Measurements from ENCODE around the gene SAMD14. TPM values are rescaled to one million over a fixed set of nuclear protein-coding genes. Genes with fewer than 3 reads are reported as not detected.

SAMD14 gene
- total RNA-seq, 1 experiment from 2014 or later = 5.9 TPM

- Mint-ChIP-seq H3K36me3 (peaks cover 31% of the 10 kb centered on the region), H3K4me3 (no peak overlapping the region), H3K27me3 (ENCODE audit: low read depth) (no peaks in the 10 kb centered on the region), H3K27ac (no peak overlapping the region), H3K9me3 (no peaks in the 10 kb centered on the region), H3K4me1 (peaks cover 11% of the 10 kb centered on the region)
- TF ChIP-seq ZNF416 (CRISPR knock-in tag; IDR thresholded peaks at IDR 0.05) (no peak), NFATC4 (CRISPR knock-in tag; IDR thresholded peaks at IDR 0.05) (no peak), FOXK1 (CRISPR knock-in tag; IDR thresholded peaks at IDR 0.05) (no peak), ZMAT4 (CRISPR knock-in tag; IDR thresholded peaks at IDR 0.05) (no peak), E2F4 (CRISPR knock-in tag; IDR thresholded peaks at IDR 0.05; ENCODE audit: borderline replicate concordance, low read depth) (no peak), E2F1 (CRISPR knock-in tag; IDR thresholded peaks at IDR 0.05) (no peak)
- ATAC-seq (no peak), DNase-seq (ENCODE audit: low spot score) (no peak)
- POLR2A ChIA-PET = no interaction called here
- CTCF ChIA-PET = interaction anchor here (0.5 to 5.0 kb wide), 53 partner anchors 8 to 317 kb away, joined by 3 to 67 read pairs (median 4); partner anchors contain the start of genes DLX3, ITGA3, LRRC59 and SGCA
These were observed 49.9 kb downstream of the SAMD14 start for GRCh38 chr17:50080096-50080480.

GRCh38 chr17:50079334-50080095 is 50.4 kb downstream of the SAMD14 start:
- peaks cover 31% of the 10 kb centered on the region for H3K36me3 Mint-ChIP-seq
- ATAC-seq (peak; percentile 83), DNase-seq (ENCODE audit: low spot score) (peak; percentile 86)
- no peak overlapping the region for H3K27ac Mint-ChIP-seq
- ChIA-PET CTCF (interaction anchor here (0.5 to 5.0 kb wide), 55 partner anchors 8 to 318 kb away, joined by 3 to 67 read pairs (median 4); partner anchors contain the start of genes DLX3, ITGA3, LRRC59 and SGCA), POLR2A (no interaction called here)
- H3K4me1 Mint-ChIP-seq = peaks cover 11% of the 10 kb centered on the region
- no peaks in the 10 kb centered on the region for H3K9me3 Mint-ChIP-seq
- H3K4me3 Mint-ChIP-seq = no peak overlapping the region
- TF ChIP-seq CTCF (IDR thresholded peaks at IDR 0.05) (peak; percentile 53; the same call in 1 of the 2 replicates), HMGXB4 (CRISPR knock-in tag; IDR thresholded peaks at IDR 0.05) (peak; percentile 94), ZNF138 (CRISPR knock-in tag; conservative IDR thresholded peaks at IDR 0.05) (no peak), E2F4 (CRISPR knock-in tag; IDR thresholded peaks at IDR 0.05; ENCODE audit: borderline replicate concordance, low read depth) (no peak), SP1 (CRISPR knock-in tag; conservative IDR thresholded peaks at IDR 0.05) (0 out of 2 replicates have a peak, but pooled peaks have one; percentile 47)
- no peaks in the 10 kb centered on the region for H3K27me3 Mint-ChIP-seq (ENCODE audit: low read depth)

- CTCF ChIA-PET = interaction anchor here (1.1 to 5.0 kb wide), 6 partner anchors 9 to 128 kb away, joined by 3 to 67 read pairs (median 9); partner anchors contain the start of gene ITGA3
- POLR2A ChIA-PET = no interaction called here
These were observed 51.5 kb downstream of the SAMD14 start for GRCh38 chr17:50078430-50078829.

More at GRCh38 chr17:50078430-50078829, 51.5 kb downstream of the SAMD14 start:
- peaks cover 31% of the 10 kb centered on the region for H3K36me3 Mint-ChIP-seq
- H3K9me3 Mint-ChIP-seq = no peaks in the 10 kb centered on the region
- DNase-seq (ENCODE audit: low spot score) = no peak
- ATAC-seq = no peak
- no peak overlapping the region for H3K4me3 Mint-ChIP-seq
- H3K27ac Mint-ChIP-seq = no peak overlapping the region
- TF ChIP-seq ATF1 (CRISPR knock-in tag; IDR thresholded peaks at IDR 0.05) = no peak
- TF ChIP-seq CDX4 (CRISPR knock-in tag; IDR thresholded peaks at IDR 0.05; ENCODE audit: borderline replicate concordance) = no peak
- no peak for TF ChIP-seq ZNF121 (CRISPR knock-in tag; IDR thresholded peaks at IDR 0.05)
- H3K4me1 Mint-ChIP-seq = peaks cover 11% of the 10 kb centered on the region
- H3K27me3 Mint-ChIP-seq (ENCODE audit: low read depth) = no peaks in the 10 kb centered on the region

All from WTC11 (cell line).